GM12865 (cell line): ENCODE measurements around the gene IKZF3.
A peak's percentile ranks its signal among the peaks of the same experiment; 100 is the strongest.

Source experiments
- DNase-seq: peaks from one replicate; pipeline ENCODE4 v3.0.0; 2010; ENCODE audit warnings: low read depth
- H3K4me3 ChIP-seq: 2 replicates; pipeline ENCODE4 v1.5.1; 2011; ENCODE audit warnings: mild to moderate bottlenecking, low read depth, low read length, control low read depth
- TF ChIP-seq, protein P1 (sequence below): IDR thresholded peaks from 2 replicates; pipeline ENCODE4 v1.5.1; 2011; ENCODE audit warnings: low read length, control low read depth, low read depth, inconsistent platforms; ENCODE audit not compliant: insufficient read depth; ENCODE audit errors: missing control alignments

The IKZF3 gene

DNA sequence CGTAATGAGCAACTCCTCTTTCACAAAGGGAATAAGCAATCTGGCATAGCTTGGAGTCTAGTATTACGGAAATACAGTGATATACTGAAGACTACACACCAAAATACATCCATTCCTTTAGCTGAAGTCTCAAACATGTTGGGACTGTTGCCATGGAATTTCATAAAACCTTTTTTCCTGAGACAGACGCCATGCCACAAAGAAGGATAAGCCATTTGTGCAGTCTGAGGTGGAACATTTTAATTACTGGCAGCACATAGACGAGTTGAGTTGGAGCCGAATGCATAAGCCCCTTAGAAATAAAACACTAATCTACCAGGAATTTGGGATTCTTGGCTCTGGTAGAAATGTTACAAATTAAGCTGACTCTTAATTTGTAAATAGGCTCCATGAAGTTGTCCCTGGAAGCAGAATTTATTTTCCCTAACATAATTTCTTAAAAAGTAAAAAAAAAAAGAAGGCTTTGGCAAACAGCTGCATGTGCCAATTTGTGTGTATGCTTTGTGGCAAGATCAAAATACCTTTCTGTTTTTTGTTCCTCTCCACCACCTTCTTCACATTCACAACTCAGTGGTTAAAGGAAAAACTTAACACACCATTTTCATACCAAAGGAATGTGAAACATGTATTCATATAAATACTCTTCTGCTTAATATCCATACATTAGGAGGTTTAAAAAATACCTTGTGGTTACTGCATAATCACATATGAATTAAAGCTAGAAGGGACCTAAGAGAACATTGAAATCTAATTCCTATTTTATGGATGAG, 100.9 kb downstream of the IKZF3 start:
- no peak overlapping the region for H3K4me3 ChIP-seq
- DNase-seq: no peak
- TF ChIP-seq, protein P1, sequence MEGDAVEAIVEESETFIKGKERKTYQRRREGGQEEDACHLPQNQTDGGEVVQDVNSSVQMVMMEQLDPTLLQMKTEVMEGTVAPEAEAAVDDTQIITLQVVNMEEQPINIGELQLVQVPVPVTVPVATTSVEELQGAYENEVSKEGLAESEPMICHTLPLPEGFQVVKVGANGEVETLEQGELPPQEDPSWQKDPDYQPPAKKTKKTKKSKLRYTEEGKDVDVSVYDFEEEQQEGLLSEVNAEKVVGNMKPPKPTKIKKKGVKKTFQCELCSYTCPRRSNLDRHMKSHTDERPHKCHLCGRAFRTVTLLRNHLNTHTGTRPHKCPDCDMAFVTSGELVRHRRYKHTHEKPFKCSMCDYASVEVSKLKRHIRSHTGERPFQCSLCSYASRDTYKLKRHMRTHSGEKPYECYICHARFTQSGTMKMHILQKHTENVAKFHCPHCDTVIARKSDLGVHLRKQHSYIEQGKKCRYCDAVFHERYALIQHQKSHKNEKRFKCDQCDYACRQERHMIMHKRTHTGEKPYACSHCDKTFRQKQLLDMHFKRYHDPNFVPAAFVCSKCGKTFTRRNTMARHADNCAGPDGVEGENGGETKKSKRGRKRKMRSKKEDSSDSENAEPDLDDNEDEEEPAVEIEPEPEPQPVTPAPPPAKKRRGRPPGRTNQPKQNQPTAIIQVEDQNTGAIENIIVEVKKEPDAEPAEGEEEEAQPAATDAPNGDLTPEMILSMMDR: no peak

DNA sequence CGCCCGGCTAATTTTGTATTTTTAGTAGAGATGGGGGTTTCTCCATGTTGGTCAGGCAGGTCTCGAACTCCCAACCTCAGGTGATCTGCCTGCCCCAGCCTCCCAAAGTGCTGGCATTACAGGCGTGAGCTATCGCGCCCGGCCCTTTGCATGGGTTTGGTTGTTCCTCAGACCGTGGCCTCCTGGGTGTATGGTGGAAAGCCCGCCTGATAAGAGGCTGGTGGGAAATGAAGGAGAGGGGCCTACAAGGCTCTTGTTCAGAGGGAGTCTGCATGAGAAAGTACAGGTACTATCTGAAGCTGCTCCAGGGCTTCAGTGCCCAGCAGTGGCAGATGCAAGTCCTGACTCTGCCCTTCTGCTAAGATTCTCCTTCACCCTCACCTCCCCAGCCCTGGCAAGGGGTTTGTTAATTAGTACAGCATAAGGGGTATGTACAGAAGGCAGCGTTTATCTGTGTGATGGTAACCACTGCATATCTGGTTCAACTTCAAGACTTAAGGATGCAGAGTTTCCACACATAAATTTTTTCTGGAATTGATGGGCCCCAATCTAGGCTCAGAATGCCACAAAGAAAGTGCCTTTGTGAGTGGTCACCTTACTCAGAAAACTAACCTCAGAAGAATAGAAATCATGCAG, 102.1 kb downstream of the IKZF3 start:
- no peak for DNase-seq
- no peak overlapping the region for H3K4me3 ChIP-seq
- TF ChIP-seq, protein P1: no peak

DNA sequence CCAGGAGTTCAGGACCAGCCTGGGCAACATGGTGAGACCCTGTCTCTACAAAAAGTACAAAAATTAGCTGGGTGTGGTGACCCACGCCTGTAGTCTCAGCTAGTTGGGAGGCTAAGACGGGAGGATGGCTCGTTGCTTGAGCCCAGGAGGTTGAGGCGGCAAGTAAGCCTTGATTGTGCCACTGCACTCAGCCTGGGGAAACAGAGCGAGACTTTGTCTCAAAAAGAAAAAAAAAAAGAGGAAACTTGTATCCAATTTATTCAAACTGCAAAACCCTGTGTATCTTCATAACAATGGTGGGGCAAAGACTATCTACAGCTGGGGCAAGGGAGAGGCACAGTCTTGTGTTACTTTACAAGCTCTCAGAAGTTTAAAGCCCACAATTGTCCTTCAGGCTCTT, 104.9 kb downstream of the IKZF3 start:
- peak; percentile 47 for DNase-seq
- TF ChIP-seq, protein P1: no peak
- H3K4me3 ChIP-seq: no peak overlapping the region

DNA sequence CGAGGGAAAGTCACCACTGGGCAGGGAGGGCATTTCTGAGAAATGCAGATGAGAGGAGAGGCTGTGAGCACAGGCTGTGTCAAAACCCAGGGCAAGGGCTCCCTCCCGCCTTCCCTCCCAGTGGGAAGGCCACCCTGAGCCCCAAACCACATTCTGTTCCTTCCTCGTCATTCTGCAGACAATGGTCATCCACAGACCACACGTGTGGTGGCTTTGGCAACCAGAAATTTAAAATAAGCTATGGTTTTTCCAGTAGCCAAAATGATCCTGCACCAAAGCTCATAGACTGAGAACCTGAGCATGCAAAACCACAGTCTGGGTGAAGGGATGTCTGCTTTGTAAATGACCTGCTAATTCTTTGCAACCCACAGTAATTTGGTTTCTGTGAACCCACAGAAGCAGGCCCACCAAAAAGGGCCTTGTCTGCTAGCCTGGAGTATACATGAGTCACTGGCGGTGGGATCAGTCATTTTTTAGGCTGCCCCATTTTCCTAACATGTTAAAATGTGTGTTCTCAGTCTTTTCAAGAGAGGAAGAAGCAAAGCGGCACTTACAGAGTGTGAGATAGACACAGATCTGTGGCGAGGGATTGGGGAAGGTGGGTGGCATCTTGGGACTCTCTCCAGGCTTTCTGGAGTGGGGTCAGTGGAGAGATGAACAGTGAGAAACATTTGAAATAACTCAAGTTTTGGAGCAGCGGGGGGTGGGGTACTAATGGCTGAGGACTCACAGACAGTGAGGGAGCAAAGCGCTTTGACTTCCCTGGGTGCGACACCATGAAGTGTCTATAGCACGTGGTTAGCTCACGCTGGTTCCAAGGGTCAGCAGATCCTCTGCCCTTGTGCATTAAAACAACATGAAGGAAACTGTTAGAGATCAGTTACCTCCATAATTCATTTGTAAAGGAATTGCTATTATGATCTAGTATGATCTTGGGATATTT, 105.9 kb downstream of the IKZF3 start:
- peak; percentile 89 for DNase-seq
- no peak overlapping the region for H3K4me3 ChIP-seq
- TF ChIP-seq, protein P1: no peak

DNA sequence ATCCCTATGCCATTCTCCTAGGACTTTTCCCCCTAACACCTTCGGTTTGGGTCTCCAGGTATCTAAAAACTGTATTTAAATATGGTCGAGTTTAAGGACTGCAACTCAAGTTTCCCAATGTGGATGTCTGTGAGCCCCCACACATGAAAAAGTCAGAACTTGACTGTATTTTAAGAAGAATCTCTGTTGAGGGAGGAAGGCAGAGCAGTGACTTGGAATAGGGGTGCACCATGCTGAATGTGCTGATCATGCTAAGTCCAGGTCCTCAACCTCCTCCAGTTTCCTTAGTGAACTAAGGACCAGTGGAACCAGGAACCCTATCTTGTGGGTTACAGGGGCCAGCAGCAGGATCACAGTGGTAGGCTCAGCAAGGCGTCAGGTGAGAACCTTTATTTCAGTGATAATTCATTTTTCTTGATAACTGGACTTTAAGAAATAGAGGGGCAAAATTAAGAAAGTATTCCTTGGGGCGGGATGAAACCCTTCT, 106.9 kb downstream of the IKZF3 start:
- TF ChIP-seq, protein P1: no peak
- DNase-seq: peak; percentile 49

DNA sequence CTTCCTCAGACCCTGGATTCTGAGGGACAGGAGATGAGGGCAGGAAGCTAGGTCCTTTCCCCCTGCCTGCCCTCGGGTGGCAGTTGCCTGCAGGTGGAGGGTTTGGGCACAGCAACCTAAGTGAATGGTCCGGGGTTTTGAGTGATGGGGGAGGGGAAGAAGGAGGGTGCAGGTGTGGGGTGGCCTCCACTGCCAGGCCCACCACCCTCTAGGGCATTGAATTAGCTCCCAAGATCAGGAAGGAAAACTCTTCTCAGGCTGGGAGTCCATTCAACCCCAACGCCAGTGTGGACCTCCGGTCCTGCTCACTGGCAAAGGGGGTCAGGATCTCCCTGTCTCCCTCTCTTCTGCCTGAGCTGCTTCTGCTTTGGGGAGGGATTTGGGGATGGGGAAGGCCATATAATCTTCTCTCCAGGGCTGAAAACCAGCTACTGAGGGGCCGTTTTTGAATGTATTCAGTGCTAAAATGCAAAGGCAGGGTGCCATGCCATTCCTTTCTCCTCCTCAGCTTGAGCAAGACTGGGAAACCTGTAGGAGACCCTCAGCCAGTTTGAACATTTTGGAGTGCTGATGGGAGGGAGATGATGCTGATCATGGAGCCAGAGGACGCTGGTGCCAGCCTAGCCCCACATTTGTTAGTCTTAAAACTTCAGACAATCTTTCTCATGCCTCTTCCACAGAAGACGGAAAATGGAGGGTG, 107.6 kb downstream of the IKZF3 start:
- TF ChIP-seq, protein P1: no peak
- DNase-seq: no peak
- H3K4me3 ChIP-seq: peak overlapping the region; percentile 70

More for the DNA sequence above, 106.9 kb downstream of the IKZF3 start:
- H3K4me3 ChIP-seq: no peak overlapping the region
